Tracheal epithelial cell (primary cell): ENCODE measurements around the gene MIX23. TPM values are rescaled to one million over a fixed set of nuclear protein-coding genes. Genes with fewer than 3 reads are reported as not detected.

ENCODE experiments used
- total RNA-seq: library from RNA; depleted of rRNA; stranded (reverse); fragments of >200 nt; gene quantifications from 2 replicates; pipeline ENCODE4 v1.2.1, GENCODE V29; 2014

Gene MIX23
- total RNA-seq = 35.0 and 58.6 TPM in 2 replicates

GRCh38 chr3:122382888-122383666 is at the start of gene MIX23:
Gene MIX23, minus strand, starts transcription at chr3:122383231. Its CDS starts 7 bp downstream, at chr3:122383224.

GRCh38 chr3:122415762-122416654 is 33.0 kb upstream of the MIX23 start, which contains the start of gene WDR5B:
Gene WDR5B, minus strand, starts transcription at chr3:122416062. Its CDS starts 534 bp downstream, at chr3:122415528.

GRCh38 chr3:122383771-122384697 is 1.0 kb upstream of the MIX23 start, which contains the start of gene FAM162A:
Gene FAM162A, plus strand, starts transcription at chr3:122384182. Its CDS starts 84 bp downstream, at chr3:122384266.

GRCh38 chr3:122324871-122325323 is 58.1 kb downstream of the MIX23 start, which contains the start of gene CSTA:
Gene CSTA, plus strand, starts transcription at chr3:122325248. Its CDS starts 45 bp downstream, at chr3:122325293.

Other genes with a start within 250 kb of the MIX23 start
- under 0.01 TPM in 1 of 2 replicates, not detected in the other for gene CASR, start 199.6 kb downstream of the MIX23 start, total RNA-seq
- gene CSTA, start 58.0 kb downstream of the MIX23 start, total RNA-seq = 184 and 324 TPM in 2 replicates
- 15.1 and 22.9 TPM in 2 replicates for gene FAM162A, start 951 bp upstream of the MIX23 start, total RNA-seq
- gene WDR5B, start 32.8 kb upstream of the MIX23 start, total RNA-seq = 1.4 and 3.2 TPM in 2 replicates
- 35.4 and 40.3 TPM in 2 replicates for gene KPNA1, start 131.7 kb upstream of the MIX23 start, total RNA-seq
- 8.7 and 11.8 TPM in 2 replicates for gene PARP9, start 181.1 kb upstream of the MIX23 start, total RNA-seq
- 9.4 and 15.2 TPM in 2 replicates for gene DTX3L, start 181.1 kb upstream of the MIX23 start, total RNA-seq
- not detected in 2 replicates for gene PARP15, start 194.4 kb upstream of the MIX23 start, total RNA-seq